ENCODE measurements around the gene NLE1.
"Not testable (repeated sequence)": the region's sequence is repeated elsewhere in the genome, so short reads cannot be mapped to it uniquely, and the experiment has no call there.

GRCh38 chr17:35090707-35091106, 51.4 kb downstream of the NLE1 start:
- TF ChIP-seq EZH2 (IDR thresholded peaks at IDR 0.05; ENCODE audit: insufficient read depth, poor library complexity, severe bottlenecking); EZH2phosphoT487 (IDR thresholded peaks at IDR 0.05; ENCODE audit: insufficient read depth, low read depth): not testable (repeated sequence)

Measured in GM23248 (cell line).